ENCODE measurements around the gene SHROOM1. TPM values are rescaled to one million over a fixed set of nuclear protein-coding genes. Genes with fewer than 3 reads are reported as not detected.

The SHROOM1 gene
- polyA plus RNA-seq, 1 donor from 2014 or later, result 1.8 TPM

- H3K4me2 ChIP-seq (ENCODE audit: low read length), result no peak overlapping the region
- H3K79me2 ChIP-seq (replicated peaks; ENCODE audit: insufficient read depth, low read length), result peaks cover 14% of the 10 kb centered on the region
- no peaks in the 10 kb centered on the region for H3K36me3 ChIP-seq (ENCODE audit: insufficient read depth, low read length)
- TF ChIP-seq RAD21 (conservative IDR thresholded peaks at IDR 0.05) (no peak), MXI1 (conservative IDR thresholded peaks at IDR 0.05; ENCODE audit: poor library complexity, severe bottlenecking) (no peak), EZH2 (IDR thresholded peaks at IDR 0.05; ENCODE audit: borderline replicate concordance, insufficient read depth, low read length, poor library complexity, severe bottlenecking) (no peak)
- H3K9me3 ChIP-seq (ENCODE audit: low read length), result no peaks in the 10 kb centered on the region
- H3K27me3 ChIP-seq (ENCODE audit: insufficient read depth, low read depth, low read length), result peaks cover 8% of the 10 kb centered on the region
- H4K20me1 ChIP-seq (ENCODE audit: insufficient read depth), result no peaks in the 10 kb centered on the region
- H3K9me2 ChIP-seq (ENCODE audit: insufficient read depth, low read length), result no peaks in the 10 kb centered on the region
- H2AFZ ChIP-seq (ENCODE audit: low read depth, low read length), result no peak overlapping the region
- H3K9ac ChIP-seq (ENCODE audit: low read length), result no peak overlapping the region
- H3F3A ChIP-seq (ENCODE audit: insufficient read depth, low read length, poor library complexity, severe bottlenecking), result no peaks in the 10 kb centered on the region
- H3K27ac ChIP-seq (ENCODE audit: low read length), result no peak overlapping the region
- H3K4me3 ChIP-seq (ENCODE audit: low read length), result no peak overlapping the region
Measured at GRCh38 chr5:132779961-132780360, 50.5 kb downstream of the SHROOM1 start.

GRCh38 chr5:132778856-132779255 is 51.6 kb downstream of the SHROOM1 start:
- Histone ChIP-seq H3K27me3 (ENCODE audit: insufficient read depth, low read depth, low read length) (peaks cover 8% of the 10 kb centered on the region), H3K4me2 (ENCODE audit: low read length) (no peak overlapping the region), H3F3A (ENCODE audit: insufficient read depth, low read length, poor library complexity, severe bottlenecking) (no peaks in the 10 kb centered on the region), H3K36me3 (ENCODE audit: insufficient read depth, low read length) (no peaks in the 10 kb centered on the region), H3K27ac (ENCODE audit: low read length) (no peak overlapping the region), H3K4me3 (ENCODE audit: low read length) (no peak overlapping the region), H3K9me2 (ENCODE audit: insufficient read depth, low read length) (no peaks in the 10 kb centered on the region), H4K20me1 (ENCODE audit: insufficient read depth) (no peaks in the 10 kb centered on the region), H3K9me3 (ENCODE audit: low read length) (no peaks in the 10 kb centered on the region), H2AFZ (ENCODE audit: low read depth, low read length) (no peak overlapping the region), H3K79me2 (replicated peaks; ENCODE audit: insufficient read depth, low read length) (peaks cover 21% of the 10 kb centered on the region), H3K9ac (ENCODE audit: low read length) (no peak overlapping the region)
- TF ChIP-seq MXI1 (conservative IDR thresholded peaks at IDR 0.05; ENCODE audit: poor library complexity, severe bottlenecking) (no peak), SMC3 (conservative IDR thresholded peaks at IDR 0.05; ENCODE audit: poor library complexity) (no peak), TAF1 (IDR thresholded peaks at IDR 0.05; ENCODE audit: low read depth) (no peak), REST (IDR thresholded peaks at IDR 0.05; ENCODE audit: borderline replicate concordance) (no peak), EZH2 (IDR thresholded peaks at IDR 0.05; ENCODE audit: borderline replicate concordance, insufficient read depth, low read length, poor library complexity, severe bottlenecking) (no peak), RAD21 (conservative IDR thresholded peaks at IDR 0.05) (no peak), CTCF (IDR thresholded peaks at IDR 0.05; ENCODE audit: poor library complexity, severe bottlenecking) (no peak), POLR2AphosphoS5 (IDR thresholded peaks at IDR 0.05) (no peak), EP300 (conservative IDR thresholded peaks at IDR 0.05; ENCODE audit: poor library complexity, severe bottlenecking) (no peak)
